OCI-LY7 (cell line): ENCODE measurements around the gene MORN1. TPM values are rescaled to one million over a fixed set of nuclear protein-coding genes. Genes with fewer than 3 reads are reported as not detected.

Experiments used
- BruUV-seq: library from RNA; stranded (reverse); fragments of 400-500 nt; replicated peaks from 2 replicates; lab custom pipeline; 2021; lab: Mats Ljungman, UMichigan
- CTCF ChIA-PET: fragments of 300-600 bp; sonication (Branson Sonifier 250); formaldehyde crosslinking; loops from one replicate; lab custom pipeline; 2022; ENCODE audit warnings: antibody characterized with exemption; ENCODE audit not compliant: unreplicated experiment; lab: Charles Lee
- POLR2A ChIA-PET: fragments of 300-600 bp; sonication (Branson Sonifier 250); formaldehyde crosslinking; loops from one replicate; lab custom pipeline; 2022; ENCODE audit warnings: antibody characterized with exemption; lab: Charles Lee
- DNase-seq: peaks from one replicate; pipeline ENCODE4 v3.0.0-alpha.2; 2015; ENCODE audit warnings: low spot score
- H2AFZ ChIP-seq: fragments of 200-600 bp; sonication (generic), shearing (Covaris generic); 2 replicates; pipeline ENCODE4 v1.6.1; 2014; ENCODE audit warnings: mild to moderate bottlenecking, antibody characterized with exemption, low read length, moderate library complexity
- H3K27ac ChIP-seq: fragments of 200-600 bp; sonication (generic); 2 replicates; pipeline ENCODE4 v1.5.1; 2014; ENCODE audit warnings: mixed run types, low read depth, mild to moderate bottlenecking, moderate library complexity, low read length, inconsistent platforms; ENCODE audit not compliant: poor library complexity, severe bottlenecking
- H3K36me3 ChIP-seq: fragments of 200-600 bp; sonication (generic); 2 replicates; pipeline ENCODE4 v1.6.1; 2014; ENCODE audit warnings: mild to moderate bottlenecking, antibody characterized with exemption, low read length, moderate library complexity, mixed read lengths; ENCODE audit not compliant: insufficient read depth
- H3K4me1 ChIP-seq: fragments of 200-600 bp; sonication (generic); 2 replicates; pipeline ENCODE4 v1.5.1; 2014; ENCODE audit warnings: mild to moderate bottlenecking, low read length; ENCODE audit not compliant: insufficient read depth, poor library complexity, severe bottlenecking
- H3K4me2 ChIP-seq: fragments of 200-600 bp; sonication (generic); 2 replicates; pipeline ENCODE4 v1.6.1; 2014; ENCODE audit warnings: mild to moderate bottlenecking, low read length
- H3K4me3 ChIP-seq: fragments of 200-600 bp; sonication (generic); 2 replicates; pipeline ENCODE4 v1.5.1; 2014; ENCODE audit warnings: mild to moderate bottlenecking, low read depth, low read length; ENCODE audit not compliant: poor library complexity, severe bottlenecking
- H3K79me2 ChIP-seq: fragments of 200-600 bp; sonication (generic); 2 replicates; pipeline ENCODE4 v1.6.1; 2016; ENCODE audit warnings: low read depth, mild to moderate bottlenecking, low read length, moderate library complexity, mixed read lengths; ENCODE audit not compliant: insufficient read depth
- H3K9me2 ChIP-seq: fragments of 200-600 bp; sonication (generic); 2 replicates; pipeline ENCODE4 v1.6.1; 2016; ENCODE audit warnings: mild to moderate bottlenecking, low read length, mixed read lengths; ENCODE audit not compliant: insufficient read depth
- H3K9me3 ChIP-seq: fragments of 200-600 bp; sonication (generic); 2 replicates; pipeline ENCODE4 v1.6.1; 2014; ENCODE audit warnings: mild to moderate bottlenecking, mixed run types, low read length, mixed read lengths
- H4K20me1 ChIP-seq: fragments of 200-600 bp; sonication (generic); 2 replicates; pipeline ENCODE4 v1.6.1; 2014; ENCODE audit warnings: mild to moderate bottlenecking, antibody characterized with exemption, low read length, moderate library complexity, mixed read lengths; ENCODE audit not compliant: insufficient read depth
- EZH2phosphoT487 ChIP-seq: fragments of 200-600 bp; sonication (generic); IDR thresholded peaks from 2 replicates; pipeline ENCODE4 v1.6.1; 2018; ENCODE audit warnings: low read depth, borderline replicate concordance, mild to moderate bottlenecking, mixed run types, antibody characterized with exemption, low read length, moderate library complexity, mixed read lengths
- intact Hi-C: fragments of 100-400 bp; cut with micrococcal nuclease; formaldehyde crosslinking; loops from one replicate; pipeline ENCODE4 v1.10.0; 2022; ENCODE audit not compliant: unreplicated experiment
- total RNA-seq, 2 experiments: library from RNA; depleted of rRNA in 1 of 2; stranded (reverse); fragments of >200 nt in 1 of 2; shearing (Covaris generic) in 1 of 2; gene quantifications; 2 replicates each; pipeline ENCODE4 v1.2.3, GENCODE V29; 2014 to 2022
- TF ChIP-seq, protein P1 (sequence below): fragments of 200-600 bp; sonication (generic); conservative IDR thresholded peaks from 2 replicates; pipeline ENCODE4 v1.5.1; 2014; ENCODE audit warnings: mild to moderate bottlenecking, antibody characterized with exemption, low read length, moderate library complexity, mixed read lengths

MORN1 gene
- total RNA-seq, 2 experiments from 2014 or later = 13.1 to 29.7 TPM

DNA sequence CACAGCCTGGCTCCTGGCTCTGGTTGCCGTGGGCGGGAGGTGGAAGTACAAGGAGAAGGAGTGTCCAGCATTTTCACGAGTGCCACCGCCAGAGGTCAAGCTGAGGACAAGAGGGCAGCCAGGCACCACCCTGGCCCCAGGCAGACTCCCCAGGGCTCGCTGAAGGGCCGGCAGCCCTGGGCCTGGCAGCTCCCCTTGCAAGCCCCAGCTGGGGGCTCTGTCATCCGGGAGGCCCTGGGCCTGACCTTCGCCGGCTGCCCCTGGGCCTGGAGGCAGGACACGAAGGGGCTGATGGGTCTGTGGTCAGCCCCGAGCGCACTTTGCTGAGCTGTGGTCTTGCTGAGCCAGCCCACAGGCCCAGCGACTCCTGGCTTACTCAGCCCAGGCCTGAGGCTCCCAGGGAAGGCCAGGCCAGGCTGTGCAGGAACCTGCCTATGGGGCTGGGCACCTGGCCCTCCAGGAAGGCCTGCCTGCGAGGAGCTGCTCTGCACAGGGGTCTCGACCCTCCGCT, 74.8 kb downstream of the MORN1 start:
- Histone ChIP-seq H3K9me3 (no peaks in the 10 kb centered on the region), H3K27ac (no peak overlapping the region), H3K9me2 (no peaks in the 10 kb centered on the region), H4K20me1 (no peaks in the 10 kb centered on the region), H3K4me3 (no peak overlapping the region), H2AFZ (no peak overlapping the region), H3K4me2 (no peak overlapping the region), H3K79me2 (no peaks in the 10 kb centered on the region), H3K36me3 (no peaks in the 10 kb centered on the region), H3K4me1 (peaks cover 3% of the 10 kb centered on the region)
- no TSS peak for BruUV-seq
- DNase-seq = no peak
- intact Hi-C loops = no loop called here
- ChIA-PET POLR2A (no interaction called here), CTCF (no interaction called here)
- no peak for TF ChIP-seq EZH2phosphoT487
- TF ChIP-seq, protein P1, sequence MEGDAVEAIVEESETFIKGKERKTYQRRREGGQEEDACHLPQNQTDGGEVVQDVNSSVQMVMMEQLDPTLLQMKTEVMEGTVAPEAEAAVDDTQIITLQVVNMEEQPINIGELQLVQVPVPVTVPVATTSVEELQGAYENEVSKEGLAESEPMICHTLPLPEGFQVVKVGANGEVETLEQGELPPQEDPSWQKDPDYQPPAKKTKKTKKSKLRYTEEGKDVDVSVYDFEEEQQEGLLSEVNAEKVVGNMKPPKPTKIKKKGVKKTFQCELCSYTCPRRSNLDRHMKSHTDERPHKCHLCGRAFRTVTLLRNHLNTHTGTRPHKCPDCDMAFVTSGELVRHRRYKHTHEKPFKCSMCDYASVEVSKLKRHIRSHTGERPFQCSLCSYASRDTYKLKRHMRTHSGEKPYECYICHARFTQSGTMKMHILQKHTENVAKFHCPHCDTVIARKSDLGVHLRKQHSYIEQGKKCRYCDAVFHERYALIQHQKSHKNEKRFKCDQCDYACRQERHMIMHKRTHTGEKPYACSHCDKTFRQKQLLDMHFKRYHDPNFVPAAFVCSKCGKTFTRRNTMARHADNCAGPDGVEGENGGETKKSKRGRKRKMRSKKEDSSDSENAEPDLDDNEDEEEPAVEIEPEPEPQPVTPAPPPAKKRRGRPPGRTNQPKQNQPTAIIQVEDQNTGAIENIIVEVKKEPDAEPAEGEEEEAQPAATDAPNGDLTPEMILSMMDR = no peak

DNA sequence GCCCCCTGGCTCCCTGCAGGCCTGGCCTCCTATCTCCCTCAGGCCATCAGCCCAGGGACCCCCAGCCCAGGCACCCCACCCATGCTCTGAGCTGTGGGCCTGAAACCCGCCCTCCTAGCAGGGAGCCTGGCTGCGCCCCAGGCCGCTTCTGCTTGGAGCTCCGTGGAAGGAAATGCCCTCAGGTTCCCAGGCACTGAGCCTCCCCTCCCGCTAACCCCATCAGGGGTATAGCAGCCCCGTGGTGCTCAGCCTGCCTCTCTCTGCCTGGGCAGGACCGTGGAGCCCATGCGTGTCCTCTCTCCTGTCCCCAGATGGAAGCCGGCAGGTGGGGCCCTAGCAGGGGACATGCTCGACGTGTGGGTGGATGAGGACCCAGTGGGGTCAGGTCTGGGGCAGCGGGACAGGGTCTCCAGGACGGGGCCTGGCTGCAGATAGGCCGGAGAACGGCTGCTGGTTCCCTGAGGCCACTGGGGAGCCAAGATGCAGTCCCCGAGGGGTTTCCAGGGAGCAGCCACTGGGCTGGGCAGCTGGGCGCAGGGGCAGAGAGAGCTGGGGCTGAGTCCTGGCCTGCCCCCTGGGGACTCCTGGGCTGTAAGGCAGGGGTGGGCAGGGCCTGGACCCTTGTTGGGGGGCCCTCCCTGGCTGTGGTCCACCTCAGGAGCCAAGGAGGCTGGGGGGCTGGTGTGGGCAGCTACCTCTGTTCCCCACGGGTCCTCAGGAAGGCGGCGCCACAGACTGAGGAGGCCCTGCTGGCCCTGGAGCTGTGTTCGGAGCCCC, 75.5 kb downstream of the MORN1 start:
- H2AFZ ChIP-seq = no peak overlapping the region
- no peak overlapping the region for H3K27ac ChIP-seq
- no peaks in the 10 kb centered on the region for H4K20me1 ChIP-seq
- intact Hi-C loops = no loop called here
- H3K4me1 ChIP-seq = peaks cover 3% of the 10 kb centered on the region
- no TSS peak for BruUV-seq
- H3K36me3 ChIP-seq = no peaks in the 10 kb centered on the region
- H3K4me2 ChIP-seq = no peak overlapping the region; the same call in 1 of the 2 replicates
- no peak for DNase-seq
- ChIA-PET CTCF (interaction anchor here (0.8 kb wide), 1 partner anchor 121 kb away, joined by 4 read pairs; the partner anchor contains the start of gene FAAP20), POLR2A (interaction anchor here (0.8 kb wide), 1 partner anchor 56 kb away, joined by 3 read pairs; no protein-coding TSS in a partner anchor)
- H3K79me2 ChIP-seq = no peaks in the 10 kb centered on the region
- H3K4me3 ChIP-seq = no peak overlapping the region
- TF ChIP-seq EZH2phosphoT487 = no peak
- TF ChIP-seq, protein P1 = no peak
- no peaks in the 10 kb centered on the region for H3K9me2 ChIP-seq
- no peaks in the 10 kb centered on the region for H3K9me3 ChIP-seq
